Body of pancreas (tissue), 4 donors: Measurements from ENCODE around the gene MYZAP. TPM values are rescaled to one million over a fixed set of nuclear protein-coding genes. Genes with fewer than 3 reads are reported as not detected.

Experiments
- ATAC-seq: fragments of 150-250 bp; one replicate; pipeline ENCODE4 v1.9.1; 2016
- DNase-seq, 4 donors: peaks; one replicate each; pipeline ENCODE4 v3.0.0-alpha.2; 2019
- H3K27ac ChIP-seq, 4 donors: fragments of 200-600 bp; sonication (generic); 1 replicate in 3 of 4; 2 replicates in 1 of 4; pipeline versions ENCODE4 v1.5.1 to v1.6.1; 2016 to 2019; ENCODE audit warnings: mild to moderate bottlenecking in 1 of 4, mixed read lengths in 1 of 4, moderate library complexity in 1 of 4
- H3K27me3 ChIP-seq, 2 donors: fragments of 200-600 bp; sonication (generic); one replicate each; pipeline ENCODE4 v1.6.0; 2016; ENCODE audit warnings: mild to moderate bottlenecking in 1 of 2
- H3K36me3 ChIP-seq, 2 donors: fragments of 200-600 bp; sonication (generic); replicated peaks in 1 of 2; 2 replicates each; pipeline ENCODE4 v1.5.1; 2016; ENCODE audit warnings: low read depth in 2 of 2; ENCODE audit not compliant: insufficient read depth in 1 of 2
- H3K4me1 ChIP-seq: fragments of 200-600 bp; sonication (generic); one replicate; pipeline ENCODE4 v1.6.0; 2016
- H3K4me3 ChIP-seq, 2 donors: fragments of 200-600 bp; sonication (generic); 1 replicate in 1 of 2; 2 replicates in 1 of 2; pipeline ENCODE4 v1.5.1; 2016 to 2019
- H3K9me3 ChIP-seq, 3 donors: fragments of 200-600 bp; sonication (generic); 1 replicate in 2 of 3; 2 replicates in 1 of 3; pipeline ENCODE4 v1.5.1; 2016
- POLR2A ChIP-seq, 3 donors: fragments of 450-650 bp; IDR thresholded peaks; one replicate each; pipeline ENCODE4 v1.6.1; 2016; ENCODE audit warnings: antibody characterized with exemption in 3 of 3, mild to moderate bottlenecking in 2 of 3
- WGBS, 2 donors: methylation state at CpG; one replicate each; pipeline ENCODE4 v1.1.5; 2017; 5-methylcytosine and 5-hydroxymethylcytosine counted together
- intact Hi-C: fragments of 100-400 bp; cut with DNase I; formaldehyde crosslinking; loops from one replicate; pipeline ENCODE4 v1.15.1; 2023
- total RNA-seq, 2 donors: library from RNA; depleted of rRNA; stranded (reverse); fragments of >200 nt; gene quantifications; one replicate each; pipeline ENCODE4 v1.1.0, GENCODE V29; 2016
- TF ChIP-seq, protein P1 (sequence below), 7 experiments: fragments of 450-650 bp in 4 of 7; fragments of 200-600 bp in 3 of 7; sonication (generic) in 3 of 7; IDR thresholded peaks; one replicate each; pipeline ENCODE4 v1.5.1; 2016 to 2019; ENCODE audit warnings: antibody characterized with exemption in 7 of 7

MYZAP gene
- total RNA-seq, 2 donors from 2014 or later = 10.9 to 16.3 TPM

- H3K4me1 ChIP-seq = peaks cover 49% of the 10 kb centered on the region
- no peaks in the 10 kb centered on the region for H3K36me3 ChIP-seq
- intact Hi-C loops = loop anchor here (10.0 kb wide), 1 partner anchor 197 kb away; no protein-coding TSS in a partner anchor
- H3K9me3 ChIP-seq = no peaks in the 10 kb centered on the region
- H3K4me3 ChIP-seq = no peak overlapping the region
- no peaks in the 10 kb centered on the region for H3K27me3 ChIP-seq
- no peak for DNase-seq
- TF ChIP-seq, protein P1, sequence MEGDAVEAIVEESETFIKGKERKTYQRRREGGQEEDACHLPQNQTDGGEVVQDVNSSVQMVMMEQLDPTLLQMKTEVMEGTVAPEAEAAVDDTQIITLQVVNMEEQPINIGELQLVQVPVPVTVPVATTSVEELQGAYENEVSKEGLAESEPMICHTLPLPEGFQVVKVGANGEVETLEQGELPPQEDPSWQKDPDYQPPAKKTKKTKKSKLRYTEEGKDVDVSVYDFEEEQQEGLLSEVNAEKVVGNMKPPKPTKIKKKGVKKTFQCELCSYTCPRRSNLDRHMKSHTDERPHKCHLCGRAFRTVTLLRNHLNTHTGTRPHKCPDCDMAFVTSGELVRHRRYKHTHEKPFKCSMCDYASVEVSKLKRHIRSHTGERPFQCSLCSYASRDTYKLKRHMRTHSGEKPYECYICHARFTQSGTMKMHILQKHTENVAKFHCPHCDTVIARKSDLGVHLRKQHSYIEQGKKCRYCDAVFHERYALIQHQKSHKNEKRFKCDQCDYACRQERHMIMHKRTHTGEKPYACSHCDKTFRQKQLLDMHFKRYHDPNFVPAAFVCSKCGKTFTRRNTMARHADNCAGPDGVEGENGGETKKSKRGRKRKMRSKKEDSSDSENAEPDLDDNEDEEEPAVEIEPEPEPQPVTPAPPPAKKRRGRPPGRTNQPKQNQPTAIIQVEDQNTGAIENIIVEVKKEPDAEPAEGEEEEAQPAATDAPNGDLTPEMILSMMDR (IDR thresholded peaks at IDR 0.05) = no peak
- TF ChIP-seq POLR2A (IDR thresholded peaks at IDR 0.05) = no peak
- peak overlapping the region in 3 of 4 donors; percentile 39 to 75 (median 71) for H3K27ac ChIP-seq
- WGBS, 2 donors = 75 to 80% methylated on average over 4 of the region's 4 CpGs
- ATAC-seq = no peak
Observed at GRCh38 chr15:57668016-57668415, 76.3 kb downstream of the MYZAP start.

DNA sequence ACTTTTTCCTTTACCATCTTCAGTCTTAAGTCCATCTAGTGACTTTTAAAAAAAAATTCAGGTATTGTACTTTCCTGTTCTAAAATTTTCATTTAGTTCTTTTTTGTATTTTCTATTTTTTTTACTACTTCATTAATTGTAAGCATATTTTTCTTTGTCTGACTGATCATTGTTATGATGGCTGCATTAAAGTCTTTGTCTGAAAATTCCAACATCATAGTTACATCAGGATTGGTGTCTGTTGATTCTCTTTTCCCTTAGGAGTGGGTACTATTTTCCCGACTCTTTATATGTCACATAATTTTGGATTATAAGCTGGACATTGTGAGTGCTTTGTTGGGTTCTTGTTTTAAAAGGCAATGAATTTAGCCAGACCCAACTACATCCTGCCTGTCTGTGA, 79.9 kb downstream of the MYZAP start:
- Histone ChIP-seq H3K4me3 (no peak overlapping the region), H3K27ac (no peak overlapping the region), H3K36me3 (no peaks in the 10 kb centered on the region), H3K9me3 (no peaks in the 10 kb centered on the region), H3K27me3 (no peaks in the 10 kb centered on the region), H3K4me1 (peaks cover 42% of the 10 kb centered on the region)
- DNase-seq (no peak), ATAC-seq (no peak)
- intact Hi-C loops = no loop called here
- TF ChIP-seq, protein P1 (IDR thresholded peaks at IDR 0.05) = no peak
- TF ChIP-seq POLR2A (IDR thresholded peaks at IDR 0.05) = no peak
- WGBS, 2 donors = 0% methylated on average over 1 of the region's 1 CpG

DNA sequence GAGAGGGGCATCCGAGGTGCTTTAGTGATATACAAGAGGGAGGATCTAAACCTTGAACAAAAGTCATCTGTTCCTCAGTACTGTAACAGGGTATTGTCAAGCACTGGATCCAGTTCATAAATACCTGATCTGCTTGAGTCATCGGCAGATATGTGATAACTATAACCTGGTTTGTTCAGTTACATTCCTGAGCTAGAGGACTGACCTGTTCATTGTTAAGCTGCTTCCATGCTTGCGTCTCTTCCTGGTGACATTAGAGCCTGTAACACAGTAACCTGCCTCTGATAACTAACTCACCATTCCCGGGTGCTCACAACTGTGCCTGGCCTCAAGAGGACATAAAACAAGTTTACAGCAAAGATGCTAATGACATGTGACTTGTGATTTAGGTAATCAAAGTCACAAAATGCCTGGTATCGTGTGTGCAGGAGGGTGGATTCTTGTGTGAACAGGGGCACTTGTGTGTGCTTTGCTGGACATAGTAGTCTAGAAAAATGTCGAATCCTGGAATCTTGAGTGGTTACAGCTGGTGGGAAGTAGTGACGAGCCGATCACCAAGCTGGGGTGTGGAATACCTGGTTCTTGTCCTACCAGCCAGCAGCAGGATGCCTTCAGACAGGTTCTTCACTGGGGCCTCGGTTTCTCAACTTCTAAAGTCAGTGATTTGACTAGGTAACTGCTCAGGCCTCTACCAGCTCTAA, 83.9 kb downstream of the MYZAP start:
- Histone ChIP-seq H3K9me3 (no peaks in the 10 kb centered on the region), H3K36me3 (no peaks in the 10 kb centered on the region), H3K4me3 (no peak overlapping the region), H3K4me1 (peaks cover 25% of the 10 kb centered on the region), H3K27ac (peak overlapping the region in 3 of 4 donors; percentile 39 to 71 (median 64)), H3K27me3 (no peaks in the 10 kb centered on the region)
- ATAC-seq = peak; percentile 84
- peak in 1 of 4 donors; percentile 25 for DNase-seq
- 66 to 72% methylated on average over 9 of the region's 9 CpGs for WGBS, 2 donors
- TF ChIP-seq, protein P1 (IDR thresholded peaks at IDR 0.05) = no peak
- TF ChIP-seq POLR2A (IDR thresholded peaks at IDR 0.05) = no peak
- intact Hi-C loops = no loop called here

GRCh38 chr15:57676585-57676984, 84.9 kb downstream of the MYZAP start:
- peaks cover 25% of the 10 kb centered on the region for H3K4me1 ChIP-seq
- 92% methylated on average over 5 of the region's 5 CpGs for WGBS, 2 donors
- ATAC-seq (no peak), DNase-seq (no peak)
- H3K27me3 ChIP-seq = no peaks in the 10 kb centered on the region
- intact Hi-C loops = no loop called here
- H3K4me3 ChIP-seq = no peak overlapping the region
- TF ChIP-seq, protein P1 (IDR thresholded peaks at IDR 0.05) = no peak
- no peak for TF ChIP-seq POLR2A (IDR thresholded peaks at IDR 0.05)
- H3K27ac ChIP-seq = no peak overlapping the region
- H3K36me3 ChIP-seq = no peaks in the 10 kb centered on the region
- H3K9me3 ChIP-seq = no peaks in the 10 kb centered on the region

- no peak overlapping the region for H3K27ac ChIP-seq
- no peak for ATAC-seq
- DNase-seq = no peak
- H3K4me3 ChIP-seq = no peak overlapping the region
- intact Hi-C loops = no loop called here
- 90 to 100% methylated on average over 3 of the region's 3 CpGs for WGBS, 2 donors
- TF ChIP-seq, protein P1 (IDR thresholded peaks at IDR 0.05) = no peak
- TF ChIP-seq POLR2A (IDR thresholded peaks at IDR 0.05) = no peak
- H3K27me3 ChIP-seq = no peaks in the 10 kb centered on the region
- no peaks in the 10 kb centered on the region for H3K9me3 ChIP-seq
- H3K36me3 ChIP-seq = no peaks in the 10 kb centered on the region
- peaks cover 20% of the 10 kb centered on the region for H3K4me1 ChIP-seq
Observed at GRCh38 chr15:57677204-57677603, 85.5 kb downstream of the MYZAP start.
